GM19467 (cell line): Measurements from ENCODE around the gene PPP2R3B.

Source experiments
- ATAC-seq: cut with Tn5 transposase; IDR thresholded peaks from one replicate; pipeline ENCODE4 v1.9.1; 2021; ENCODE audit warnings: mild to moderate bottlenecking, moderate library complexity; ENCODE audit not compliant: unreplicated experiment

PPP2R3B gene

GRCh38 chrX:372856-373640 lies 13.7 kb downstream of the PPP2R3B start:
- no peak for ATAC-seq

DNA sequence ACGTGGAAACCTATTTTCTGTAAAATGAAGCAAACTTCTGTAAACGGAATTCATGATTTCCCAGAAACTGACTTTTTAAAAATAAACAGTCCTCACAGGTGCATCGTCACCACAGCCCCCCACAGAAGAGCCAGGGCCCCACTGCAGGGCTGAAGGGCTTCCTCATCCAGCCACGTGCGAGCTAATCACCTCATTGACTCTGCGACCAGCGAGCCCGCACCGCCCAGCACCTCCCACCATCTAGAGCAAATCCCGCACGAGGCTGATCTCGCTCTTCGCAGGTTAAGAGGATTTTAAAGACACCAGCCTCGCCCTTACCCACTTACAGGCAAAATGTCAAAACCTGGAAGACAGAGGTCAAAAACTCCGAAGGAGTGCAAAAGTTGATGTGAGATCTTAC lies 14.8 kb downstream of the PPP2R3B start:
- ATAC-seq: no peak

GRCh38 chrX:370963-371745 lies 15.6 kb downstream of the PPP2R3B start:
- no peak for ATAC-seq

DNA sequence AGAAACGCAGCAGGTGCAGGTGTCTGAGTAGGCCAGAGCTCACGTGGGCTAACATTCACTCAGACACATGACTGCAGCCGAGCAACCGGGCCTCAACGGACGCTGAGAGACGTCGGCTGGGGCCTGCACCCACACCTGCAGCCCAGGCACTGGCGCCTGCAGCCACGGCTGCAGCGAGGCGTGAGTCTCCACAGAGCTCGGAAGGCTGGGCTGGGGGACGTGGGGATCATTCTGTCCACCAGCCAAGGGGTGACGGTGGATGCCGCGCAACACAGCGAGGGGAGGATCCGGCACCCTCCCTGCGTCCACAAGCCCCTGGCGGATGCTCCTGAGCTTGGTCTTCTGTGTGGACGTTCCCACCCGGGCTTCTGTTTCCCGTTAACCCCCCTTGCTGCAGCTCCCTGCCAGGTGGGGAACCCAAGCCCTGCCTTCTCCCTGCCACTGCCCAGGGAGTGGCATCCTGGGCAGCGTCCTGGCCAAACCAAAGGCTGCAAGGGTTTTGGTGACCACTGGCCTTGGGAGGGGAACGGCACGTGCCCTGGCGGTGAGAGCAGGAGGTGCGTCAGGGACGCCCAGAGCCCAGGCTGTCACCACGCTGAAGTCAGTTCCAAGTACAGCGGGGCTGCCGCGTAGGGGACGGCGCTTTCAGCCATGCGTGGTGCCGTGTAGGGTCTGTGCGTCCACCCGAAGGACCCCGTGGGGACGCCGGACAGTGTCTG lies 16.3 kb downstream of the PPP2R3B start:
- ATAC-seq: no peak

- no peak for ATAC-seq
These were observed 17.1 kb downstream of the PPP2R3B start for GRCh38 chrX:369563-370101.

DNA sequence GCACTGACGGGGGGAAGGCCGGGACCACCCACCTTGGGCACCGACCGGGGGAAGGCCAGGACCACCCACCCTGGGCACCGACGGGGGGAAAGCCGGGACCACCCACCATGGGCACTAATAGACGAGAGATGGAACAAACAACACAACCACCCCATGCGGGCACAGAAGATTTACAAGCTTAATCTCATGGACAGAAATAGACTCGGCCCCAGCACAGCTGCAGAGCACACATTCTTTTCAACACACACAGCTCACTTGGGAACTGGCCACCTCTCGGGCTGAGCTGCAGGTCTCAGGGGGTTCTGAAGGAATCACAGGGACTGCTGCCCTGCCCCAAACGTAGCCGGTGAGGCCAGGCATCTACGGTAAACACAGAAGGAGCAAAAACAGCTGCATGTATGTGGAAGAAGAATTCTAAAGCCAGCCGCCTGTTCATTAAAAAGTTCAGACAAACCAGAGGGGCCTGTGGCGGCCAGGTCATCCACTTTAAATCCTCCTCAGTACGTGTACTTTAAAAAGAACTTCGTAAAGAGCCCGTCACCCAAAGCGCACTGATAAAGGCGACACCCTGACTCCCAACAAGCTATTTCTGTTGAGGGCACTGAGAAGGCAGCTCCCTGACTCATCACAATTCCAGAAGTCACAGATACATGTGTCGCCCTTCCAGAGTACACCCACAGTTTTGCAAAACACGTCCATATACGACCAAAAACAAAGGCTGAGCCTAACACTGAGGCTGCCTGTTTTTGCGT lies 17.7 kb downstream of the PPP2R3B start:
- ATAC-seq: no peak

GRCh38 chrX:367866-368265 lies 18.8 kb downstream of the PPP2R3B start:
- ATAC-seq: no peak

DNA sequence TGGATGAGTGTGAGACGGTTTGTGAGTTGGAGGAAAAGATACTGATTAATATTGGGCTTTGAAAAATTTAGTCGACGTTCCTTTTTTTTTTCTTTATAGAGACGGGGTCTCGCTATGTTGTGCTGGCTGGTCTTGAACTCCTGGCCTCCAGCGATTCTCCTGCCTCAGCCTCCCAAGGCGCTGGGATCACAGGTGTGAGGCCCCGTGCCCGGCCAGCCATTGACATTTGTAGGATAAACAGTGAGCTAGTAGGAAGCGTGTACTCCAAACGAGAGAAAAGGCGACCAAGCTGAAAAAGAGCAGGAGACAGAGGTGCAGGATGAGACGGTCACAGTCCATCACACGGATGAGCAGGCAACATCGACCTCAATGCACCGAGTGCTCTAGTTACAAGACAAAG lies 19.4 kb downstream of the PPP2R3B start:
- ATAC-seq: no peak

- no peak for ATAC-seq
These were observed 22.9 kb downstream of the PPP2R3B start for GRCh38 chrX:363621-364375.

DNA sequence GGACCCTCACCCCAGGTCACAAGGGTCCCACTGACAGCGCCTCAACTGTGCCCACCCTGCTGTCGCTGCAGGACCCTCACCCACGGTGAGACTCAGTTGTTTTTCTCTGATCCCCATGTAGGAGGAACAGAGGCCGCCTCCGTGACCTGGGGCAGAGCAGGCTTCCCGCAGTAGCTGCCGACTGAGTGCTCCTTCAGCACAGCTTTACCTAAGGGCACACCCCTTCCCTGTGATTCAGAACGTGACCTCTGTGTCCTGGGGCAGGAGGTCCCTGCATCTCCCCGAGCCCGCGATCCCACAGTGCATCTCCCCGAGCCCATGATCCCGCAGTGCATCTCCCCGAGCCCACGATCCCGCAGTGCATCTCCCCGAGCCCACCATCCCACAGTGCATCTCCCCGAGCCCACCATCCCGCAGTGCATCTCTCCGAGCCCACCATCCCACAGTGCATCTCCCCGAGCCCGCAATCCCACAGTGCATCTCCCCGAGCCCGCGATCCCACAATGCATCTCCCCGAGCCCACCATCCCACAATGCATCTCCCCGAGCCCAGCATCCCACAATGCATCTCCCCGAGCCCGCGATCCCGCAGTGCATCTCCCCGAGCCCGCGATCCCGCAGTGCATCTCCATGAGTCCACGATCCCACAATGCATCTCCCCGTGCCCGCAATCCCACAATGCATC lies 23.6 kb downstream of the PPP2R3B start:
- ATAC-seq: no peak

DNA sequence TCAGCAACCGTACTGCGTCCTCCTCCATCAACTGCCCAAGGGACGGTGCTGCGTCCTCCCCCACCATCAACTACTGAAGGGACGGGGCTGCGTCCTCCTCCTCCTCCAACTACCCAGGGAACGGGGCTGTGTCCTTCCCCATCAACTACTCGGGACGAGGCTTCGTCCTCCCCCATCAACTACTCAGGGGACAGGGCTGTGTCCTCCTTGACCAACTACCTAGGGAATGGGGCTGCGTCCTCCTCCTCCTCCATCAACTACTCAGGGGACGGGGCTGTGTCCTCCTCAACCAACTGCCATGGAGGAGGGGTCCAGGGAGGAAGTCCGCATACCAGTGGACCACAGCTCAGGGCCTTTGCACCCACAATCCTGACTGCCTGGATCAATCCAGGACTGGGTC lies 24.4 kb downstream of the PPP2R3B start:
- no peak for ATAC-seq

DNA sequence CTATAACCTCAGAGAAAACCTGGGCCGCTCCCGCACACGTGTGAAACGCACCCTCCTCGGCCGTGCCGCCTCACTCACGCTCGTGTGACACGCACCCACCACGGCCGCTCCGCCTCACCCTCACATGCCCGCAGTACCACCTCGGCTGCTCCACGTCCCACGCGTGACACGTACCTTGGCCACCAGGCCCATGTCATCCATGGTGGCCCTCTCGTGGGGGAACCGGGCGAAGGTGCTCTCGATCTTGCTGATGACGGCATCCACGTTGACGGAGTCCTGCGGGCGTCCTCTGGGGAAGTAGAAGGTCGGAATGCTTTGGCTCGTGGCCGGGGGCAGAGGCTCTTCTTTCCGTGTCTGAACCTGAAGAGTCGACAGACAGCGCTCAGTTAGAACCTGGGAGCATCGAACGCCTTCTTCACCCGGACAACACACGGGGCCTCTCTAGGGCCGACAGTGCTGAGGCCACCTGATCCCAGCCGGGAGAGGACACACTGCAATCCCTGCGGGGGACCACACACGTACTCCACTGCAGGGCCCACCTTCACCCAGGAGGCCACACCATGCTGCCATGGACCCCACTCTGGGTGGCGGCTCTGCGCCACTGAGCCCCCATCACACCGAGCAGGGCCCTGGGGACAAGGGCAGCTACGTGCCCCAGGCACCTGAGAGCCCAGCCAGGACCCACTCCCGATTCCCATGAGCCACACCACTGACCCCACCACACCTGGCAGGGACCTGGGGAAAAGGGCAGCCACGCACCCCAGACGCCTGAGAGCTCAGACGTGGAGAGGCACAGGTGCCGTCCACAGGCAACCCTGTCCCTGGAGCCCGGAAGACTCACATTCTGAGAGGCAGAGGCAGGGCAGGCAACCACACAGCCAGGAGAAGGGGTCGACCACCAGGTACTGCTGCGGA lies 25.2 kb downstream of the PPP2R3B start:
- no peak for ATAC-seq

DNA sequence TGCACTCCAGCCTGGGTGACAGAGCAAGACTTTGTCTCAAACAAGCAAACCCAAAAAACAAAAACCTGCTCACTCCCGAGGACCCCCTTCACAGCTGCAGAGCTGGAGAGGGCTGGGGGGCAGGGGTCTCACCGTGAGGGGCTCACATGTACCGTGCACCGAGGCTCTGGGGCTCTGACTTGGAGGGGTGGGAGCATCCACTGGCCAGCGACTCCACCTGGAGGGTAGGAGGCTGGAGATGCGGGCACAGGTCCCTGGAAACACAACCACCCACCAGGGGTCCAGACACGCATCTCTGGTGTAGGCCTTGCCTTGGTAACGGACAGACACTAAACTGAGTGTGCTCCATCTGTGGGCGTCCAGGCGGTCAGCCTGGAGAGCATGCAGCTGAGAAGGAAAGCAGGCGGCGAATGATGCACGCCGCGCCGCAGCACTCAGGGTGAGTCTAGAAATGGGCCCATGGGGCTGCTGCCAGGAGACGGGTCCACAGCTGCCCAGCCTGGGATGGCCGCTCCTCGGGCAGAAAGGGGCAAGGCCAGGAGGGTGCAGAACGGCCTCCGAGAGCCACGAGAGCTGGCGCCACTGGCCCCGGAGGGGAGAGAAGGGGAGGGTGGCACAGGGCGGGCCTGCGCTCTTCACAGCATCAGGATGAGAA lies 26.1 kb downstream of the PPP2R3B start:
- ATAC-seq: no peak

DNA sequence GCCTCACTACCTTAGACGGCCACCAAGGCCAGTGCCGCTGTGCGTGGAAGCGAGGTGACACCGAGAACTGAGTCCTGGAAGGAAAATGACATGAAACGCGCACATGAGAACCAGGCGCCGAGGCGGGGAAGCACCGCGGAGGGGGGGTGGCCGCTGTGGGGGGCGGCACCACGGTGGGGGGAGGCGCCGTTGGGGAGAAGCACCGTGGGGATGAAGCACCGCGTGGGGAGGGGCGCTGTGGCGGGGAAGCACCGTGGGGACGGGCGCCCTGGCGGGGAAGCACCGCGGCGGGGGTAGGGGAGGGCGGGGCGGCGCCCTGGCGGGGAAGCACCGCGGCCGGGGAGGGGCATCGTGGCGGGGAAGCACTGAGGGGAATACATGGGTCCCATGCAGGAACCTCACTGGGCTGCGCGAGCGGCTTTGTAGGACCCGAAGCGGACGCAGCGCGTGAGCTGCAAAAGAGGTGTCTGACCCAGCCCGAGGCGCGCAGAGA lies 28.0 kb downstream of the PPP2R3B start:
- ATAC-seq: no peak

GRCh38 chrX:357693-358471 lies 28.8 kb downstream of the PPP2R3B start:
- no peak for ATAC-seq

- ATAC-seq: no peak
These were observed 29.5 kb downstream of the PPP2R3B start for GRCh38 chrX:357035-357692.
